Vagina (tissue), 2 donors: ENCODE measurements around the gene C9orf85. TPM values are rescaled to one million over a fixed set of nuclear protein-coding genes. Genes with fewer than 3 reads are reported as not detected.

Experiments used
- DNase-seq, 2 donors: peaks; one replicate each; pipeline ENCODE4 v3.0.0-alpha.2; 2017; ENCODE audit errors: extremely low spot score in 2 of 2
- H3K27ac ChIP-seq: fragments of 200-600 bp; sonication (generic); one replicate; pipeline ENCODE4 v1.5.1; 2019
- H3K27me3 ChIP-seq: fragments of 200-600 bp; sonication (generic); one replicate; pipeline ENCODE4 v1.5.1; 2019
- H3K36me3 ChIP-seq, 2 donors: fragments of 200-600 bp; sonication (generic); one replicate each; pipeline ENCODE4 v1.5.1; 2017 to 2019
- H3K4me1 ChIP-seq: fragments of 200-600 bp; sonication (generic); one replicate; pipeline ENCODE4 v1.5.1; 2019
- H3K4me3 ChIP-seq, 2 donors: fragments of 200-600 bp; sonication (generic); 1 replicate in 1 of 2; 2 replicates in 1 of 2; pipeline ENCODE4 v1.5.1; 2016 to 2019
- H3K9me3 ChIP-seq: fragments of 200-600 bp; sonication (generic); one replicate; pipeline ENCODE4 v1.5.1; 2019
- POLR2A ChIP-seq, 2 donors: fragments of 450-650 bp; IDR thresholded peaks; one replicate each; pipeline ENCODE4 v1.6.1; 2017; ENCODE audit warnings: antibody characterized with exemption in 2 of 2, mild to moderate bottlenecking in 2 of 2, moderate library complexity in 2 of 2
- POLR2AphosphoS5 ChIP-seq, 2 donors: sonication (generic); formaldehyde crosslinking; IDR thresholded peaks; one replicate each; pipeline ENCODE4 v1.9.0; 2017; ENCODE audit warnings: antibody characterized with exemption in 2 of 2, mild to moderate bottlenecking in 2 of 2, low read depth in 1 of 2; ENCODE audit not compliant: insufficient read depth in 1 of 2
- intact Hi-C: fragments of 100-400 bp; cut with DNase I; formaldehyde crosslinking; loops from one replicate; pipeline ENCODE4 v1.15.1; 2023
- total RNA-seq: library from RNA; depleted of rRNA; stranded (reverse); fragments of >200 nt; gene quantifications from one replicate; pipeline ENCODE4 v1.2.3, GENCODE V29; 2016
- TF ChIP-seq, protein P1 (sequence below), 3 experiments: fragments of 450-650 bp in 2 of 3; fragments of 200-600 bp in 1 of 3; sonication (generic) in 1 of 3; IDR thresholded peaks; one replicate each; pipeline ENCODE4 v1.5.1; 2017 to 2019; ENCODE audit warnings: antibody characterized with exemption in 3 of 3, mild to moderate bottlenecking in 2 of 3, moderate library complexity in 2 of 3

C9orf85 gene, protein sequence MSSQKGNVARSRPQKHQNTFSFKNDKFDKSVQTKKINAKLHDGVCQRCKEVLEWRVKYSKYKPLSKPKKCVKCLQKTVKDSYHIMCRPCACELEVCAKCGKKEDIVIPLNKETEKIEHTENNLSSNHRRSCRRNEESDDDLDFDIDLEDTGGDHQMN
- 5.4 TPM for total RNA-seq

- H3K27me3 ChIP-seq: no peaks in the 10 kb centered on the region
- TF ChIP-seq POLR2AphosphoS5 (IDR thresholded peaks at IDR 0.05; ENCODE audit: insufficient read depth in 1 of 2, low read depth in 1 of 2): peak; percentile 96 to 99
- peak; percentile 87 to 97 for TF ChIP-seq POLR2A (IDR thresholded peaks at IDR 0.05)
- TF ChIP-seq, protein P1, sequence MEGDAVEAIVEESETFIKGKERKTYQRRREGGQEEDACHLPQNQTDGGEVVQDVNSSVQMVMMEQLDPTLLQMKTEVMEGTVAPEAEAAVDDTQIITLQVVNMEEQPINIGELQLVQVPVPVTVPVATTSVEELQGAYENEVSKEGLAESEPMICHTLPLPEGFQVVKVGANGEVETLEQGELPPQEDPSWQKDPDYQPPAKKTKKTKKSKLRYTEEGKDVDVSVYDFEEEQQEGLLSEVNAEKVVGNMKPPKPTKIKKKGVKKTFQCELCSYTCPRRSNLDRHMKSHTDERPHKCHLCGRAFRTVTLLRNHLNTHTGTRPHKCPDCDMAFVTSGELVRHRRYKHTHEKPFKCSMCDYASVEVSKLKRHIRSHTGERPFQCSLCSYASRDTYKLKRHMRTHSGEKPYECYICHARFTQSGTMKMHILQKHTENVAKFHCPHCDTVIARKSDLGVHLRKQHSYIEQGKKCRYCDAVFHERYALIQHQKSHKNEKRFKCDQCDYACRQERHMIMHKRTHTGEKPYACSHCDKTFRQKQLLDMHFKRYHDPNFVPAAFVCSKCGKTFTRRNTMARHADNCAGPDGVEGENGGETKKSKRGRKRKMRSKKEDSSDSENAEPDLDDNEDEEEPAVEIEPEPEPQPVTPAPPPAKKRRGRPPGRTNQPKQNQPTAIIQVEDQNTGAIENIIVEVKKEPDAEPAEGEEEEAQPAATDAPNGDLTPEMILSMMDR (IDR thresholded peaks at IDR 0.05): peak in 1 of 3 experiments; percentile 18
- intact Hi-C loops: no loop called here
Observed at GRCh38 chr9:71911061-71911907, at the start of gene C9orf85, which contains the start of gene ABHD17B. TSS of gene C9orf85 (plus strand) at chr9:71911639. CDS start at chr9:71911735, 96 bp downstream. TSS of gene ABHD17B (minus strand) at chr9:71911193. CDS start at chr9:71875080, 36,113 bp downstream.

DNA sequence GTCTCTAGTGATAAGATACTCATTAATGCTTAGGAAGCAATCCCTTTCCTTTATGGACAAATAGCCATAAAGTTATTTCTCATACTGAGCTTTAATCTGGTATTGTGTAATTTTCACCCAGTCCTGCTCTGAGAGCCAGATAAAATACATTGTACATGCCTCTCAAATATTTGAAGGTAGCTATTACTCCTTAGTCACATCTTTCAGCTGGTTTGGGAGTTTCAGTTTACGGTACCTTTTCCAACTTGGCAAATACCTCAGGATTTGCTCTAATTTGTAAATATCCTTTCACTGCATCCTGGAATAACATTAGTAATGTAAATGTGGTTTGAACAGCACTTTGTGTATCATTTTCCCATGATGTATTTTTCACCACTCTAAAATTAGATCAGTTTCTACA, 47.8 kb upstream of the C9orf85 start:
- Histone ChIP-seq H3K4me1 (no peaks in the 10 kb centered on the region), H3K27ac (no peak overlapping the region), H3K9me3 (peaks cover 8% of the 10 kb centered on the region), H3K4me3 (no peak overlapping the region), H3K27me3 (no peaks in the 10 kb centered on the region), H3K36me3 (peaks cover 0 to 11% of the 10 kb centered on the region in 2 donors)
- no peak for DNase-seq
- TF ChIP-seq, protein P1 (IDR thresholded peaks at IDR 0.05): no peak
- no peak for TF ChIP-seq POLR2A (IDR thresholded peaks at IDR 0.05)
- TF ChIP-seq POLR2AphosphoS5 (IDR thresholded peaks at IDR 0.05; ENCODE audit: insufficient read depth in 1 of 2, low read depth in 1 of 2): no peak
- intact Hi-C loops: no loop called here

More at GRCh38 chr9:71911061-71911907, at the start of gene C9orf85, which contains the start of gene ABHD17B:
- DNase-seq: peak; percentile 99 to 100
- Histone ChIP-seq H3K27ac (peak within 1 kb of the TSS; percentile 95), H3K36me3 (no peaks in the 10 kb centered on the region), H3K4me1 (peaks cover 58% of the 10 kb centered on the region), H3K9me3 (no peaks in the 10 kb centered on the region), H3K4me3 (peak within 1 kb of the TSS; percentile 61 to 85)

DNA sequence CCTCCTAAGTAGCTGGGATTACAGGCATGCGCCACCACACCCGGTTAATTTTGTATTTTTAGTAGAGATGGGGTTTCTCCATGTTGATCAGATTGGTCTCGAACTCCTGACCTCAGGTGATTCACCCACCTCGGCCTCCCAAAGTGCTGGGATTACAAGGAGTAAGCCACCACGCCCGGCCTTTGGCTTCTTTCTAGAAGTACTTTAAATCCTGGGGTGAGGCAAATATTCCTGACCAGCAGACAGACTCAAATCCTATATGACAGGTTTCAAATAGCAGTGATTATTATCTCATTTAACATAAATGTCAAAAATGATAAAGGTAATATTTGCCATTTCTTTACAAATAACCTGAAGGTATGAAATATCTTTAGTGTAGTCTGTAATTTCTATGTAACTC, 36.1 kb upstream of the C9orf85 start:
- Histone ChIP-seq H3K27me3 (no peaks in the 10 kb centered on the region), H3K27ac (no peak overlapping the region), H3K4me3 (no peak overlapping the region), H3K4me1 (no peaks in the 10 kb centered on the region), H3K9me3 (peaks cover 9% of the 10 kb centered on the region), H3K36me3 (no peaks in the 10 kb centered on the region)
- TF ChIP-seq, protein P1 (IDR thresholded peaks at IDR 0.05): no peak
- no peak for TF ChIP-seq POLR2A (IDR thresholded peaks at IDR 0.05)
- TF ChIP-seq POLR2AphosphoS5 (IDR thresholded peaks at IDR 0.05; ENCODE audit: insufficient read depth in 1 of 2, low read depth in 1 of 2): no peak
- intact Hi-C loops: no loop called here
- DNase-seq: no peak

DNA sequence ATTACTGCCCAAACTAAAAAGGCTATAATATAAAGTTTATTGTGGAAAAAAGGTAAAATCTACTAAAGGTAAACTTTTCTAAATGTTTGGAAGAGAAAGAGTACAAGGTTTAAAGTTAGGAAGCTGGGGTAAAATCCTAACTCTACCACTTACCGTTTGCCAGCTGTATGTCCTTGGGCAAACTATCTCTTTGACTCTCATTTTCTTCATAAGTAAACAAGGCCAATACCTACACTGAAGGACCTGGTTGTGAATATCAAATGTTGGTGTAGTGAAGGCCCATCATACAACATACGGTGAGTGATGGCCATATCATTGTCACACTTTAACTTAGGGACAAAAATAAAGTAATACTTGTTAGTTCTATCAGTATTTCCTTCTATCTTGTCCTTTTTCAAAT, 35.3 kb upstream of the C9orf85 start:
- Histone ChIP-seq H3K27ac (no peak overlapping the region), H3K4me1 (no peaks in the 10 kb centered on the region), H3K4me3 (no peak overlapping the region), H3K9me3 (peaks cover 9% of the 10 kb centered on the region), H3K36me3 (no peaks in the 10 kb centered on the region), H3K27me3 (no peaks in the 10 kb centered on the region)
- no peak for DNase-seq
- intact Hi-C loops: no loop called here
- TF ChIP-seq POLR2AphosphoS5 (IDR thresholded peaks at IDR 0.05; ENCODE audit: insufficient read depth in 1 of 2, low read depth in 1 of 2): no peak
- TF ChIP-seq, protein P1 (IDR thresholded peaks at IDR 0.05): no peak
- TF ChIP-seq POLR2A (IDR thresholded peaks at IDR 0.05): no peak
